Measurements from ENCODE around the gene RAB15.

- TF ChIP-seq ZNF175 (tag by site-specific recombination; IDR thresholded peaks at IDR 0.05) (no peak), ZNF692 (tag by site-specific recombination; IDR thresholded peaks at IDR 0.05) (no peak), CTCF (tag by site-specific recombination; IDR thresholded peaks at IDR 0.05) (no peak), REST (tag by site-specific recombination; IDR thresholded peaks at IDR 0.05) (no peak), GFI1B (tag by site-specific recombination; IDR thresholded peaks at IDR 0.05) (no peak), ZSCAN18 (tag by site-specific recombination; IDR thresholded peaks at IDR 0.05) (no peak), ZNF211 (tag by site-specific recombination; IDR thresholded peaks at IDR 0.05; ENCODE audit: low read depth) (no peak), TCF7L2 (IDR thresholded peaks at IDR 0.05; ENCODE audit: borderline replicate concordance, low read depth, low read length) (no peak), WT1 (tag by site-specific recombination; IDR thresholded peaks at IDR 0.05) (no peak), ZNF302 (tag by site-specific recombination; IDR thresholded peaks at IDR 0.05; ENCODE audit: low read depth) (no peak), ZNF24 (tag by site-specific recombination; IDR thresholded peaks at IDR 0.05) (no peak)
These were observed 2.4 kb upstream of the RAB15 start for GRCh38 chr14:64974563-64974962.
